PC-9 (cell line): ENCODE data around the gene RETREG2. TPM values are rescaled to one million over a fixed set of nuclear protein-coding genes. Genes with fewer than 3 reads are reported as not detected.

Experiments used
- BruUV-seq: library from RNA; stranded (reverse); fragments of 400-500 nt; replicated peaks from 2 replicates; lab custom pipeline; 2021; lab: Mats Ljungman, UMichigan
- CTCF ChIA-PET: fragments of 300-600 bp; sonication (Branson Sonifier 250); formaldehyde crosslinking; loops from one replicate; lab custom pipeline; 2022; ENCODE audit warnings: antibody characterized with exemption; lab: Charles Lee
- POLR2A ChIA-PET: fragments of 300-600 bp; sonication (Branson Sonifier 250); formaldehyde crosslinking; loops from one replicate; lab custom pipeline; 2022; ENCODE audit warnings: antibody characterized with exemption; ENCODE audit not compliant: unreplicated experiment; lab: Charles Lee
- DNase-seq, 2 experiments: peaks; one replicate each; pipeline versions ENCODE4 v3.0.0 to v3.0.0-alpha.2; 2015 to 2022; ENCODE audit warnings: mixed read lengths in 1 of 2
- H2AFZ ChIP-seq: fragments of 200-600 bp; sonication (generic); 2 replicates; pipeline ENCODE4 v1.8.1; 2017; ENCODE audit warnings: antibody characterized with exemption
- H3F3A ChIP-seq: fragments of 200-600 bp; sonication (generic); 2 replicates; pipeline ENCODE4 v1.8.1; 2017; ENCODE audit warnings: antibody characterized with exemption, mild to moderate bottlenecking, low read depth; ENCODE audit not compliant: insufficient read depth
- H3K27ac ChIP-seq: fragments of 200-600 bp; sonication (generic); 2 replicates; pipeline ENCODE4 v1.6.1; 2016; ENCODE audit warnings: mixed run types
- H3K27me3 ChIP-seq: fragments of 200-600 bp; sonication (generic); 2 replicates; pipeline ENCODE4 v1.6.1; 2016; ENCODE audit warnings: low read depth, mixed run types; ENCODE audit not compliant: insufficient read depth
- H3K36me3 ChIP-seq: fragments of 200-600 bp; sonication (generic); 2 replicates; pipeline ENCODE4 v1.6.1; 2016; ENCODE audit warnings: low read depth, mixed run types
- H3K4me1 ChIP-seq: fragments of 200-600 bp; sonication (generic); replicated peaks from 2 replicates; pipeline ENCODE4 v1.6.1; 2016; ENCODE audit warnings: mixed run types; ENCODE audit not compliant: insufficient read depth
- H3K4me2 ChIP-seq: fragments of 200-600 bp; sonication (generic); 2 replicates; pipeline ENCODE4 v1.6.1; 2017; ENCODE audit warnings: mixed run types
- H3K4me3 ChIP-seq: fragments of 200-600 bp; sonication (generic); 2 replicates; pipeline ENCODE4 v1.6.1; 2016; ENCODE audit warnings: mixed run types
- H3K79me2 ChIP-seq: fragments of 200-600 bp; sonication (generic); 2 replicates; pipeline ENCODE4 v1.6.1; 2017; ENCODE audit warnings: low read depth, mixed run types
- H3K9me2 ChIP-seq: fragments of 200-600 bp; sonication (generic); 2 replicates; pipeline ENCODE4 v1.8.1; 2017; ENCODE audit warnings: mild to moderate bottlenecking; ENCODE audit not compliant: insufficient read depth
- H3K9me3 ChIP-seq: fragments of 200-600 bp; sonication (generic); 2 replicates; pipeline ENCODE4 v1.8.1; 2016; ENCODE audit warnings: low read depth; ENCODE audit not compliant: insufficient read depth
- H4K20me1 ChIP-seq: fragments of 200-600 bp; sonication (generic); 2 replicates; pipeline ENCODE4 v1.8.1; 2017; ENCODE audit not compliant: insufficient read depth
- CTCF ChIP-seq: fragments of 200-600 bp; sonication (generic); conservative IDR thresholded peaks from 2 replicates; pipeline ENCODE4 v1.6.1; 2017; ENCODE audit warnings: mixed run types, antibody characterized with exemption, mild to moderate bottlenecking, moderate library complexity
- EZH2 ChIP-seq: fragments of 200-600 bp; sonication (generic); IDR thresholded peaks from 2 replicates; pipeline ENCODE4 v1.8.0; 2017; ENCODE audit warnings: antibody characterized with exemption, low read depth
- intact Hi-C: fragments of 100-400 bp; cut with micrococcal nuclease; formaldehyde crosslinking; loops from one replicate; pipeline ENCODE4 v1.10.0; 2022; ENCODE audit not compliant: unreplicated experiment
- total RNA-seq: library from RNA; stranded (reverse); gene quantifications from 2 replicates; pipeline ENCODE4 v1.2.3, GENCODE V29; 2021

RETREG2 gene
- total RNA-seq, 1 experiment from 2014 or later = 84.4 TPM

- no TSS peak for BruUV-seq
- CTCF ChIA-PET = interaction anchor here (0.6 to 1.1 kb wide), 7 partner anchors 11 to 762 kb away, joined by 3 to 13 read pairs (median 3); no protein-coding TSS in a partner anchor
- no peak overlapping the region for H3K4me3 ChIP-seq
- TF ChIP-seq CTCF (peak; percentile 82), EZH2 (no peak)
- no peaks in the 10 kb centered on the region; the same call in 1 of the 2 replicates for H4K20me1 ChIP-seq
- POLR2A ChIA-PET = no interaction called here
- H3F3A ChIP-seq = peaks cover 23% of the 10 kb centered on the region
- H2AFZ ChIP-seq = no peak overlapping the region
- DNase-seq = peak in 1 of 2 experiments; percentile 36
- no peaks in the 10 kb centered on the region for H3K9me2 ChIP-seq
- H3K27me3 ChIP-seq = no peaks in the 10 kb centered on the region
- no peaks in the 10 kb centered on the region for H3K9me3 ChIP-seq
- H3K4me2 ChIP-seq = no peak overlapping the region
- H3K27ac ChIP-seq = no peak overlapping the region
- H3K36me3 ChIP-seq = 0 out of 2 replicates have a peak, but pooled peaks cover 12% of the 10 kb centered on the region
- peaks cover 21% of the 10 kb centered on the region for H3K79me2 ChIP-seq
- H3K4me1 ChIP-seq = peaks cover 11% of the 10 kb centered on the region
- intact Hi-C loops = loop anchor here (1.0 kb wide), 2 partner anchors 40 to 127 kb away; no protein-coding TSS in a partner anchor
Observed at GRCh38 chr2:219171231-219171651, 6.8 kb upstream of the RETREG2 start.

- Histone ChIP-seq H3K4me1 (peaks cover 11% of the 10 kb centered on the region), H3K9me2 (no peaks in the 10 kb centered on the region), H3K27ac (no peak overlapping the region), H3K4me2 (no peak overlapping the region), H3K4me3 (no peak overlapping the region), H3K79me2 (peaks cover 21% of the 10 kb centered on the region), H3K27me3 (no peaks in the 10 kb centered on the region), H3K36me3 (0 out of 2 replicates have a peak, but pooled peaks cover 12% of the 10 kb centered on the region), H4K20me1 (no peaks in the 10 kb centered on the region; the same call in 1 of the 2 replicates), H2AFZ (no peak overlapping the region), H3K9me3 (no peaks in the 10 kb centered on the region), H3F3A (peaks cover 33% of the 10 kb centered on the region)
- ChIA-PET POLR2A (interaction anchor here (0.6 kb wide), 1 partner anchor 102 kb away, joined by 14 read pairs; no protein-coding TSS in a partner anchor), CTCF (no interaction called here)
- no TSS peak for BruUV-seq
- intact Hi-C loops = no loop called here
- TF ChIP-seq CTCF = no peak
- no peak for TF ChIP-seq EZH2
- no peak for DNase-seq
Observed at GRCh38 chr2:219172231-219173154, 5.6 kb upstream of the RETREG2 start.

GRCh38 chr2:219173176-219173575 lies 4.9 kb upstream of the RETREG2 start:
- Histone ChIP-seq H3K4me2 (no peak overlapping the region), H2AFZ (no peak overlapping the region), H3K27me3 (no peaks in the 10 kb centered on the region), H3K4me1 (peaks cover 11% of the 10 kb centered on the region), H3K79me2 (peaks cover 21% of the 10 kb centered on the region), H3F3A (peaks cover 35% of the 10 kb centered on the region), H4K20me1 (no peaks in the 10 kb centered on the region; the same call in 1 of the 2 replicates), H3K9me2 (no peaks in the 10 kb centered on the region), H3K36me3 (0 out of 2 replicates have a peak, but pooled peaks cover 12% of the 10 kb centered on the region), H3K4me3 (no peak overlapping the region), H3K9me3 (no peaks in the 10 kb centered on the region), H3K27ac (no peak overlapping the region)
- no TSS peak for BruUV-seq
- CTCF ChIA-PET = no interaction called here
- DNase-seq = no peak
- intact Hi-C loops = no loop called here
- POLR2A ChIA-PET = no interaction called here
- TF ChIP-seq CTCF (no peak), EZH2 (no peak)
